GM13976 (cell line): Measurements from ENCODE around the gene PVRIG.
"Not testable (repeated sequence)": the region's sequence is repeated elsewhere in the genome, so short reads cannot be mapped to it uniquely, and the experiment has no call there.

Experiments used
- DNase-seq: peaks from one replicate; pipeline ENCODE4 v3.0.0; 2012; ENCODE audit warnings: low spot score
- in situ Hi-C: fragments of 300-500 bp; cut with MboI; formaldehyde crosslinking; loops from one replicate; pipeline ENCODE4 v1.12.0; 2022; ENCODE audit warnings: low sequenced_read_pairs, mixed read lengths, inconsistent platforms; ENCODE audit not compliant: unreplicated experiment
- TF ChIP-seq, protein P1 (sequence below): IDR thresholded peaks from 2 replicates; pipeline ENCODE4 v1.5.1; 2012; ENCODE audit warnings: borderline replicate concordance, mild to moderate bottlenecking; ENCODE audit not compliant: insufficient read depth; ENCODE audit errors: extremely low read depth, missing control alignments, control extremely low read depth

The PVRIG gene

DNA sequence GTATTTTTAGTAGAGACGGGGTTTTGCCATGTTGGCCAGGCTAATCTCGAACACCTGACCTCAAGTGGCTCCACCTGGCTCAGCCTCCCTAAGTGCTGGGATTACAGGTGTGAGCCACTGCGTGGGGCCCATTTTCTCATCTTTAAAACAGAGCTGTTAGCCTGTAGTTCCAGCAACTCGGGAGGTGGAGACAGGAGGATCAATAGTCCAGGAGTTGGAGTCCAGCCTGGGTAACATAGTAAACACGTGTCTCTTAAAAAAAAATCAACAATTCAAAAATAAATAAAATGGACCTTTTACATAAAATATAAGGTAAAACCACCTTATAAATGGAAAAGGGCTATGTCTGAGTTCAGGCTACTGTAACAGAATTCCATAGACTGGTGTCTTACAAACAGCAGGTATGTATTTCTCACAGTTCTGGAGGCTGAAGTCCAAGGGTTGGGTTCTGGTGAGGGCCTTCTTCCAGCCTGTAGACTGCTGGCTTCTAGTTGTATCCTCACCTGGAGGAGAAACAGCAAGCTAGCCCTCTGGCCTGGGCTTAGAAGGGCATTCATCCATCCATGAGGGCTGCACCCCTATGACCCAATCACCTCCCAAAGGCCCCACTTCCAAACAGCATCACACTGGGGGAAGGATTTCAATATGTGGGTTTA, 7.0 kb upstream of the PVRIG start:
- DNase-seq: no peak
- in situ Hi-C loops: no loop called here
- TF ChIP-seq, protein P1, sequence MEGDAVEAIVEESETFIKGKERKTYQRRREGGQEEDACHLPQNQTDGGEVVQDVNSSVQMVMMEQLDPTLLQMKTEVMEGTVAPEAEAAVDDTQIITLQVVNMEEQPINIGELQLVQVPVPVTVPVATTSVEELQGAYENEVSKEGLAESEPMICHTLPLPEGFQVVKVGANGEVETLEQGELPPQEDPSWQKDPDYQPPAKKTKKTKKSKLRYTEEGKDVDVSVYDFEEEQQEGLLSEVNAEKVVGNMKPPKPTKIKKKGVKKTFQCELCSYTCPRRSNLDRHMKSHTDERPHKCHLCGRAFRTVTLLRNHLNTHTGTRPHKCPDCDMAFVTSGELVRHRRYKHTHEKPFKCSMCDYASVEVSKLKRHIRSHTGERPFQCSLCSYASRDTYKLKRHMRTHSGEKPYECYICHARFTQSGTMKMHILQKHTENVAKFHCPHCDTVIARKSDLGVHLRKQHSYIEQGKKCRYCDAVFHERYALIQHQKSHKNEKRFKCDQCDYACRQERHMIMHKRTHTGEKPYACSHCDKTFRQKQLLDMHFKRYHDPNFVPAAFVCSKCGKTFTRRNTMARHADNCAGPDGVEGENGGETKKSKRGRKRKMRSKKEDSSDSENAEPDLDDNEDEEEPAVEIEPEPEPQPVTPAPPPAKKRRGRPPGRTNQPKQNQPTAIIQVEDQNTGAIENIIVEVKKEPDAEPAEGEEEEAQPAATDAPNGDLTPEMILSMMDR: no peak

DNA sequence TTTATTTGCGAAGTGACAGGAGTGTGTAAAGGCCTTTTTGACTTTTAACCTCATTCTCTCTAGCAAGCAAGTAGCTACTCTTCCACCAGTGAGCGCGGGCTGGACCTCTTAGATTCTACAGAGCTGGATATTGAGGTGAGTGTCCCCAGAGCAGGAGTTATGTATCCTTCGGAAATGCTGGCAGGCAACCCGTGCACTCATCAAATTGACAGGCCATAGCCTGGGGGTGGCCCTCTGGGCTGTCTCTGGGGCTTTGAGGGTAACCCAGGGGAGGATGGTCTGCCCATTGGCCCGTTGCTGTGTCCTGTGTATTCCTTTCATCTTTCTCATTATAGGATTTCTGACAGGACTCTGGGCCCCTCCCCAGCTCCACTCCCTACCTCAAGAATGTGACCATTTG, 6.1 kb upstream of the PVRIG start:
- in situ Hi-C loops: no loop called here

DNA sequence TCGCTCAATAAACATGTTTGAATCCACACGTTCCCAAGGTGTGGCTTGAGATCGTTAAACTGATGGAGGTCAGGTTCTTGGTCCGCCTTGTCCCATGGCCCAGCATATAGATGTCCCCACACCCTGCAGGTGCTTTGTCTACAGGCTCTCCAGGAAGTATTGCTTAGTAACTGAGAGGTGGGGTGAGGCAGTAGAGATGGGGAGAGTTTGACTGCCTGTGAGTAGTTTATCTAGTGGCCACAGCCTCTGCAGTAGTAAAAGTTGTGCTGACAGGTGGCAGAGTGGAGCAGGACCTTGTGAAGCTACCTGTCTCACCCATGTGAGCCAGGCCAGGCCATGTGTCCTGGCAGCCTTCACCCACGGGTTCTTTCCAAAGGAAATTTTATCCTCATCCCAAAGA, 5.4 kb upstream of the PVRIG start:
- DNase-seq, in situ Hi-C loops: not testable (repeated sequence)

More for the DNA sequence above, 6.1 kb upstream of the PVRIG start:
- TF ChIP-seq, protein P1: no peak
- DNase-seq: no peak

DNA sequence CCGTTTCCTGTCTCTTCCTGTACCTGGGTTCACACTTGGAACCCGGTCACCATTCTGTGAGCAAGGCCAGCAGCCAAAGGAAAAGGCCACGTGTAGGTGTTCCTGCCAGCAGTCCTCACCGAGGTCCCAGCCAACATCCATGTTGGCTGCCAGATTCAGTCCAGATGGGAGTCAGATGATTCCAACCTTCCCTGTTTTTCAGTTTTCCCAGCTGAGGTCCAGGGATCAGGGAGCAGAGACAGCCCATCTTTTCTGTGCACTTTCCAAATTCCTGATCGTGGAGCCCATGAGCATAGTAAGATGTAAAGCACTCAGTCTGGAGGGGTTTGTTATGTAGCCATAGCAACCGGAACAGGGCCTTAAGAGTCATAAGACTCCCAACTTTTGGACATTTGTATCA, 3.9 kb upstream of the PVRIG start:
- in situ Hi-C loops: no loop called here
- TF ChIP-seq, protein P1: no peak
- no peak for DNase-seq

DNA sequence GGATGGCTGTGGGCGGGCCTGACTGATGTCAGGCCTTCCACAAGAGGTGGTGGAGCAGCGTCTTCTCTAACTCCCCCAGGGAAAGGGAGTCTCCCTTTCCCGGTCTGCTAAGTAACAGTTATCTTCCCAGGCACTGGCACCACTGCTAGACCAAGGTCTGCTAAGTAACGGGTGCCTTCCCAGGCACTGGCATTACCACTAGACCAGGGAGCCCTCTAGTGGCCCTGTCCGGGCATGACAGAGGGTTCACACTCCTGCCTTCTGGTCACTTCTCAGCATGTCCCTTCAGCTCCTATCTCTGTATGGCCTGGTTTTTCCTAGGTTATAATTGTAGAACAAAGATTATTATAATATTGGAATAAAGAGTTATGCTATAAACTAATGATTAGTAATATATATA, 1.8 kb upstream of the PVRIG start:
- in situ Hi-C loops, DNase-seq: not testable (repeated sequence)
- TF ChIP-seq, protein P1: peak; percentile 53

DNA sequence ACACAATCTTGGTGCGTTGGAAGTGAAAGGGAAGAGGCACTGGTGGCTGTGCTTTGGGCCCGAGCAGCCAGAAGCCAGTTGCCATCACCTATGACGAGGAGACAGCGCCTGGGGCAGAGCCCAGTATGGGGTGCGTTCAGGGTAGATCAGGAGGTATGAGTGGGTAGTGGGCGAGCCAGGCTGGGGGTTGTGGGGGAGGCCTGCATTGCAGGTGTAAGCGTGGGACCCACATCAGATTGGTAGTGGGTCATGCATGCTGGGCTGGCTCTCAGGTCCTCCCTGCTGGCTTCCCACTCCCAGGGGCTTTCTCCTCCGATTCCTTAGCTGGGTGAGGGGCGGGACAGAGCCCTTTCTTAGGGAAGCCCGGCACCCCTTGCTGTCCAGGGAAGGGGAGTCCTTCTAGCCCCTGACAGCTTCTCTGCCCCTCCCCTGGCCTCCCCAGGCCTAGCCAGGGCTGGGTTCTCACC, 445 bp upstream of the PVRIG start:
- in situ Hi-C loops: no loop called here
- TF ChIP-seq, protein P1: no peak
- no peak for DNase-seq

DNA sequence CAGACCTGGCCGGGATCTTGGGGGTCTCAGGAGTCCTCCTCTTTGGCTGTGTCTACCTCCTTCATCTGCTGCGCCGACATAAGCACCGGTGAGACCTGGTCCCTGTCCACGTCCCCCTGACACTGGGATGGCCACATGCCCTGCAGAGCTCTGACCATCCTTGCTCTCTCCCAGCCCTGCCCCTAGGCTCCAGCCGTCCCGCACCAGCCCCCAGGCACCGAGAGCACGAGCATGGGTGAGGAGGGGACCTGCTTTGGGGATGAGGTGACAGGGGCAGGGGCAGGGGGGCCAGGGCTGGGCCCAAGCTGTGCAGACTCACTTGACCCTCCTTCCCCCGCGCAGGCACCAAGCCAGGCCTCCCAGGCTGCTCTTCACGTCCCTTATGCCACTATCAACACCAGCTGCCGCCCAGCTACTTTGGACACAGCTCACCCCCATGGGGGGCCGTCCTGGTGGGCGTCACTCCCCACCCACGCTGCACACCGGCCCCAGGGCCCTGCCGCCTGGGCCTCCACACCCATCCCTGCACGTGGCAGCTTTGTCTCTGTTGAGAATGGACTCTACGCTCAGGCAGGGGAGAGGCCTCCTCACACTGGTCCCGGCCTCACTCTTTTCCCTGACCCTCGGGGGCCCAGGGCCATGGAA, 959 bp downstream of the PVRIG start:
- in situ Hi-C loops: no loop called here
- DNase-seq: no peak
- TF ChIP-seq, protein P1: no peak
